ENCODE measurements around the gene PURA.

Gene PURA

GRCh38 chr5:140106101-140106500 is 7.8 kb upstream of the PURA start:
- TF ChIP-seq ZNF311 (tag by site-specific recombination; IDR thresholded peaks at IDR 0.05; ENCODE audit: borderline replicate concordance), result no peak
- TF ChIP-seq, protein P1, sequence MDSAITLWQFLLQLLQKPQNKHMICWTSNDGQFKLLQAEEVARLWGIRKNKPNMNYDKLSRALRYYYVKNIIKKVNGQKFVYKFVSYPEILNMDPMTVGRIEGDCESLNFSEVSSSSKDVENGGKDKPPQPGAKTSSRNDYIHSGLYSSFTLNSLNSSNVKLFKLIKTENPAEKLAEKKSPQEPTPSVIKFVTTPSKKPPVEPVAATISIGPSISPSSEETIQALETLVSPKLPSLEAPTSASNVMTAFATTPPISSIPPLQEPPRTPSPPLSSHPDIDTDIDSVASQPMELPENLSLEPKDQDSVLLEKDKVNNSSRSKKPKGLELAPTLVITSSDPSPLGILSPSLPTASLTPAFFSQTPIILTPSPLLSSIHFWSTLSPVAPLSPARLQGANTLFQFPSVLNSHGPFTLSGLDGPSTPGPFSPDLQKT (IDR thresholded peaks at IDR 0.05; ENCODE audit: borderline replicate concordance, low read depth, low read length), result no peak
- no peaks in the 10 kb centered on the region for H3K9me3 ChIP-seq (ENCODE audit: control insufficient read depth, insufficient read depth, low read depth, low read length)
- POLR2A ChIA-PET, result no interaction called here
- peaks cover 13% of the 10 kb centered on the region for H3K4me1 ChIP-seq (ENCODE audit: control insufficient read depth, insufficient read depth, low read length)
- no peak overlapping the region for H3K4me3 ChIP-seq (ENCODE audit: low read depth, low read length)
- no peaks in the 10 kb centered on the region for H3K36me3 ChIP-seq (ENCODE audit: control insufficient read depth in 2 of 2, insufficient read depth in 1 of 2, low read length in 2 of 2)
- H3K27ac ChIP-seq (ENCODE audit: extremely low read depth, low read depth, low read length), result no peak overlapping the region
- CTCF ChIA-PET, result interaction anchor here (0.9 to 3.4 kb wide), 11 partner anchors 9 to 319 kb away, joined by 3 to 25 read pairs (median 4); no protein-coding TSS in a partner anchor

GRCh38 chr5:140106805-140107311 is 7.1 kb upstream of the PURA start:
- no peaks in the 10 kb centered on the region for H3K36me3 ChIP-seq (ENCODE audit: control insufficient read depth in 2 of 2, insufficient read depth in 1 of 2, low read length in 2 of 2)
- H3K27ac ChIP-seq (ENCODE audit: extremely low read depth, low read depth, low read length), result peak overlapping the region; percentile 92
- TF ChIP-seq ZNF623 (tag by site-specific recombination; IDR thresholded peaks at IDR 0.05) (no peak), PRDM1 (tag by site-specific recombination; IDR thresholded peaks at IDR 0.05) (peak; percentile 61; the same call in 1 of the 2 replicates)
- ChIA-PET POLR2A (interaction anchor here (0.6 to 2.4 kb wide), 7 partner anchors 11 to 601 kb away, joined by 3 to 20 read pairs (median 5); no protein-coding TSS in a partner anchor), CTCF (interaction anchor here (0.6 to 3.4 kb wide), 6 partner anchors 11 to 421 kb away, joined by 4 to 25 read pairs (median 4); no protein-coding TSS in a partner anchor)
- peaks cover 19% of the 10 kb centered on the region for H3K4me1 ChIP-seq (ENCODE audit: control insufficient read depth, insufficient read depth, low read length)
- no peaks in the 10 kb centered on the region for H3K9me3 ChIP-seq (ENCODE audit: control insufficient read depth, insufficient read depth, low read depth, low read length)
- H3K4me3 ChIP-seq (ENCODE audit: low read depth, low read length), result peak overlapping the region; percentile 85

DNA sequence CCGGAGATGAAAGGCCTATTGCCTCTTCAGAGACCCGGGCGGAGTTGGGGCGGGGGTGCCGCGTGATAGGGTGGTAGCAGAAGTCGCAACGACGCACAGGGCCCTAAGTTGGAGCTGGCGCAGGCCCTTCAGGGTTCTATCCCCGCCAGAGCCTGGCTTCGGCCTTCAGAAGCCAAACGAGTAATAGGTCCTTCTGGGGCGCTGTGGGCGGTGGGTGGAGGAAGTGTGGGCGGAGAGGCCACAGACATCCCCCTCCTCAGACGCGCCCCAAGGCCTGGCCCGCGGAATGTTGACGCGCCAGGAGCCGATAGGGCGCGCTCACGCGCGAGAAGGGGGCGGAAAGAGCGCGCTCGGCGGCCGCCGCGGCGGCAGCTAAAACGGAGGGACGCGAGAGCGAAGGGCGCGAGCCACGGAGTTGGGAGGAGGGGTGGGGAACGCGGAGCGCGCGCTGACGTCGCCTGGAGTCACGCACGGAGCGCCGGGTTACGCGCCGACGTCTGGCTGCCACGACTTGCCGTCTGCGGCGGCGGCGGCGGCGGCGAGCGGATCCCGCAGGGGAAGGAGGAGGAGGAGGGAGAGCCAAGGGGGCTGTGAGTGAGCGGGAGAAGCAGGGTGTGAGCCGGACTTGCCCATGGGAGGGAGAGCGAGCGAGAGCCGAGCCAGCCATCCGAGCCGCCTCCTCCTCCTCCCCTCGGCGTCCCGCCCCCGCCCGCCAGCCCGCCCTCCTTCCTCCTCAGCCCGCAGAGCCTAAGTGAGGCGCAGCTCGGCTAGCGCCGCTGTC is 6.4 kb upstream of the PURA start:
- POLR2A ChIA-PET, result interaction anchor here (0.6 to 2.4 kb wide), 11 partner anchors 10 to 601 kb away, joined by 3 to 20 read pairs (median 4); no protein-coding TSS in a partner anchor
- Histone ChIP-seq H3K9me3 (ENCODE audit: control insufficient read depth, insufficient read depth, low read depth, low read length) (no peaks in the 10 kb centered on the region), H3K27ac (ENCODE audit: extremely low read depth, low read depth, low read length) (peak overlapping the region; percentile 92), H3K4me3 (ENCODE audit: low read depth, low read length) (peak overlapping the region; percentile 85), H3K4me1 (ENCODE audit: control insufficient read depth, insufficient read depth, low read length) (peaks cover 19% of the 10 kb centered on the region), H3K36me3 (ENCODE audit: control insufficient read depth in 2 of 2, insufficient read depth in 1 of 2, low read length in 2 of 2) (no peaks in the 10 kb centered on the region)
- CTCF ChIA-PET, result interaction anchor here (0.6 to 3.4 kb wide), 6 partner anchors 11 to 422 kb away, joined by 3 to 25 read pairs (median 4); no protein-coding TSS in a partner anchor
- TF ChIP-seq SP3 (tag by site-specific recombination; IDR thresholded peaks at IDR 0.05), result peak; percentile 82
- peak; percentile 68; the same call in 1 of the 2 replicates for TF ChIP-seq ZNF785 (tag by site-specific recombination; IDR thresholded peaks at IDR 0.05)
- no peak for TF ChIP-seq HOXA7 (CRISPR knock-in tag; IDR thresholded peaks at IDR 0.05; ENCODE audit: borderline replicate concordance)
- no peak for TF ChIP-seq ZNF148 (tag by site-specific recombination; IDR thresholded peaks at IDR 0.05; ENCODE audit: borderline replicate concordance)
- TF ChIP-seq ZNF701 (tag by site-specific recombination; IDR thresholded peaks at IDR 0.05), result no peak
- TF ChIP-seq ZBTB17 (tag by site-specific recombination; IDR thresholded peaks at IDR 0.05), result peak; percentile 95
- no peak for TF ChIP-seq GFI1B (tag by site-specific recombination; IDR thresholded peaks at IDR 0.05)
- no peak for TF ChIP-seq ZNF133 (tag by site-specific recombination; IDR thresholded peaks at IDR 0.05)
- TF ChIP-seq PRDM10 (tag by site-specific recombination; IDR thresholded peaks at IDR 0.05), result peak; percentile 84
- TF ChIP-seq ZNF660 (tag by site-specific recombination; IDR thresholded peaks at IDR 0.05), result peak; percentile 75; the same call in 1 of the 2 replicates
- TF ChIP-seq ZNF658 (tag by site-specific recombination; IDR thresholded peaks at IDR 0.05), result no peak
- TF ChIP-seq ZNF426 (tag by site-specific recombination; IDR thresholded peaks at IDR 0.05), result no peak
- TF ChIP-seq, protein P2, sequence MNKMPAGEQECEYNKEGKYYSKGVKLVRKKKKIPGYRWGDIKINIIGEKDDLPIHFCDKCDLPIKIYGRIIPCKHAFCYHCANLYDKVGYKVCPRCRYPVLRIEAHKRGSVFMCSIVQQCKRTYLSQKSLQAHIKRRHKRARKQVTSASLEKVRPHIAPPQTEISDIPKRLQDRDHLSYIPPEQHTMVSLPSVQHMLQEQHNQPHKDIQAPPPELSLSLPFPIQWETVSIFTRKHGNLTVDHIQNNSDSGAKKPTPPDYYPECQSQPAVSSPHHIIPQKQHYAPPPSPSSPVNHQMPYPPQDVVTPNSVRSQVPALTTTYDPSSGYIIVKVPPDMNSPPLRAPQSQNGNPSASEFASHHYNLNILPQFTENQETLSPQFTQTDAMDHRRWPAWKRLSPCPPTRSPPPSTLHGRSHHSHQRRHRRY (tag by site-specific recombination; IDR thresholded peaks at IDR 0.05), result peak; percentile 64; the same call in 1 of the 2 replicates
- TF ChIP-seq BCL11A (tag by site-specific recombination; IDR thresholded peaks at IDR 0.05; ENCODE audit: low read depth), result no peak
- TF ChIP-seq ZBTB44 (tag by site-specific recombination; IDR thresholded peaks at IDR 0.05), result no peak
